Prostate gland (tissue), 2 donors: ENCODE data around the gene ARRB1.

Experiments used
- POLR2AphosphoS5 ChIP-seq: sonication (generic); formaldehyde crosslinking; IDR thresholded peaks from one replicate; pipeline ENCODE4 v1.6.1; 2017; ENCODE audit warnings: antibody characterized with exemption
- TF ChIP-seq, protein P1 (sequence below), 4 experiments: fragments of 200-600 bp in 2 of 4; fragments of 450-650 bp in 2 of 4; sonication (generic) in 2 of 4; IDR thresholded peaks; 1 replicate in 3 of 4; 2 replicates in 1 of 4; pipeline ENCODE4 v1.5.1; 2016 to 2019; ENCODE audit warnings: antibody characterized with exemption in 4 of 4, mild to moderate bottlenecking in 2 of 4, moderate library complexity in 2 of 4

DNA sequence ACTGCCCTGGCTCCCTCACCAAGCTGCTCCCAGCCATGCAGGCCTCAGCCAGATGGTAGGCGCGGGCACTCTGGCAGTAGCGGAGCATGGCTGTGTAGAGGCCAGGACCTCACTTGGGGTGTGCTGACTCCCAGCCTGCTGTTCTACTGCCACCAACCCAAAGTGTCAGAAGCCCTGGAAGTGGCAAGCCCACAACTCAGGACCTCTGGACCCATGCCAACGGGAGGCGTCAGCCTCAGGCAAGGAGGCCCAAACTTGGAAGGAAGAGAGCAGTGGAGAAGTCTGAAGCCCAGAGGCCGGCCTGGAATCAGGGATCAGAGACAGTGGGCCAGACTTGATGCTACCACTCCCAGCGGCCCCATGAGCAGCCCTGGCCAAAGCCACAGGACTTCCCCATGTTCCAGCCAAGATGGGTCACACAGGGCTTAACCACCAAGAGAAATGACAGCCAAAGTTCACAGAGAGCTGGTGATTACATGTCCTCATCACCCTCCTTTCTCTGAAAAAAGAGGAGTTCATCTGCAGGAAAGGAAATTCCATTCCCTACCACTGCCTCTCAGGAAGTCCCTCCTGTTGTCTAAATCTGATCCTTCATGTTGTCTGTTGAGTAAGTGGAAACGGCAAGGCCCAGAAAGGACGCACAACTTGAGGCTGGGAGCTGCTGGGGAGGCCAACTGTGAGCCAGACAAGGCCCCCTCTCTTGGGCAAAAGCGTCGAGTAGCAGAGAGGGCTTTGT is 4.4 kb downstream of the ARRB1 start:
- TF ChIP-seq, protein P1, sequence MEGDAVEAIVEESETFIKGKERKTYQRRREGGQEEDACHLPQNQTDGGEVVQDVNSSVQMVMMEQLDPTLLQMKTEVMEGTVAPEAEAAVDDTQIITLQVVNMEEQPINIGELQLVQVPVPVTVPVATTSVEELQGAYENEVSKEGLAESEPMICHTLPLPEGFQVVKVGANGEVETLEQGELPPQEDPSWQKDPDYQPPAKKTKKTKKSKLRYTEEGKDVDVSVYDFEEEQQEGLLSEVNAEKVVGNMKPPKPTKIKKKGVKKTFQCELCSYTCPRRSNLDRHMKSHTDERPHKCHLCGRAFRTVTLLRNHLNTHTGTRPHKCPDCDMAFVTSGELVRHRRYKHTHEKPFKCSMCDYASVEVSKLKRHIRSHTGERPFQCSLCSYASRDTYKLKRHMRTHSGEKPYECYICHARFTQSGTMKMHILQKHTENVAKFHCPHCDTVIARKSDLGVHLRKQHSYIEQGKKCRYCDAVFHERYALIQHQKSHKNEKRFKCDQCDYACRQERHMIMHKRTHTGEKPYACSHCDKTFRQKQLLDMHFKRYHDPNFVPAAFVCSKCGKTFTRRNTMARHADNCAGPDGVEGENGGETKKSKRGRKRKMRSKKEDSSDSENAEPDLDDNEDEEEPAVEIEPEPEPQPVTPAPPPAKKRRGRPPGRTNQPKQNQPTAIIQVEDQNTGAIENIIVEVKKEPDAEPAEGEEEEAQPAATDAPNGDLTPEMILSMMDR (IDR thresholded peaks at IDR 0.05), result no peak
- no peak for TF ChIP-seq POLR2AphosphoS5
